DOHH2 (cell line): ENCODE results near the gene CTCF.

ENCODE experiments used
- EZH2phosphoT487 ChIP-seq: fragments of 200-600 bp; sonication (generic); IDR thresholded peaks from 2 replicates; pipeline ENCODE4 v1.6.1; 2017; ENCODE audit warnings: borderline replicate concordance, mild to moderate bottlenecking, antibody characterized with exemption, low read length, moderate library complexity, mixed read lengths
- TF ChIP-seq, protein P1 (sequence below): fragments of 200-600 bp; sonication (generic); IDR thresholded peaks from one replicate; pipeline ENCODE4 v1.5.1; 2014; ENCODE audit warnings: antibody characterized with exemption, mild to moderate bottlenecking, low read depth, low read length; ENCODE audit not compliant: poor library complexity, severe bottlenecking

DNA sequence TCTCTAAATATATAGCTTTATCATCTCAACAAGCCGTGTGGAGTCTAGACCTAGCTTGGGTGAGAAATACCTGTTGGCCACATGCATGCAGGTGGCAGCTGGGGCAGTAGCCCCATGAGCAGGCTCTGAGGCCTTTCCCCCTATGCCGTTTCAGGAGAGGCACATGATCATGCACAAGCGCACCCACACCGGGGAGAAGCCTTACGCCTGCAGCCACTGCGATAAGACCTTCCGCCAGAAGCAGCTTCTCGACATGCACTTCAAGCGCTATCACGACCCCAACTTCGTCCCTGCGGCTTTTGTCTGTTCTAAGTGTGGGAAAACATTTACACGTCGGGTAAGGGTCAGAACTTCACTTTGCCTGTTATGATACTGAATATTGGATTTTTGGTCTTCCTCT lies 65.9 kb downstream of the CTCF start:
- TF ChIP-seq, protein P1, sequence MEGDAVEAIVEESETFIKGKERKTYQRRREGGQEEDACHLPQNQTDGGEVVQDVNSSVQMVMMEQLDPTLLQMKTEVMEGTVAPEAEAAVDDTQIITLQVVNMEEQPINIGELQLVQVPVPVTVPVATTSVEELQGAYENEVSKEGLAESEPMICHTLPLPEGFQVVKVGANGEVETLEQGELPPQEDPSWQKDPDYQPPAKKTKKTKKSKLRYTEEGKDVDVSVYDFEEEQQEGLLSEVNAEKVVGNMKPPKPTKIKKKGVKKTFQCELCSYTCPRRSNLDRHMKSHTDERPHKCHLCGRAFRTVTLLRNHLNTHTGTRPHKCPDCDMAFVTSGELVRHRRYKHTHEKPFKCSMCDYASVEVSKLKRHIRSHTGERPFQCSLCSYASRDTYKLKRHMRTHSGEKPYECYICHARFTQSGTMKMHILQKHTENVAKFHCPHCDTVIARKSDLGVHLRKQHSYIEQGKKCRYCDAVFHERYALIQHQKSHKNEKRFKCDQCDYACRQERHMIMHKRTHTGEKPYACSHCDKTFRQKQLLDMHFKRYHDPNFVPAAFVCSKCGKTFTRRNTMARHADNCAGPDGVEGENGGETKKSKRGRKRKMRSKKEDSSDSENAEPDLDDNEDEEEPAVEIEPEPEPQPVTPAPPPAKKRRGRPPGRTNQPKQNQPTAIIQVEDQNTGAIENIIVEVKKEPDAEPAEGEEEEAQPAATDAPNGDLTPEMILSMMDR = no peak
- TF ChIP-seq EZH2phosphoT487 = no peak
